ELR (cell line): ENCODE measurements around the gene DUSP7.

ENCODE experiments used
- DNase-seq: peaks from one replicate; pipeline ENCODE4 v3.0.0-alpha.2; 2015; ENCODE audit warnings: low read depth

DUSP7 gene

GRCh38 chr3:52026041-52026440 lies 30.3 kb downstream of the DUSP7 start:
- no peak for DNase-seq

GRCh38 chr3:52025453-52025852 lies 30.9 kb downstream of the DUSP7 start:
- DNase-seq = no peak

GRCh38 chr3:52024765-52025452 lies 31.5 kb downstream of the DUSP7 start:
- no peak for DNase-seq

GRCh38 chr3:52023860-52024764 lies 32.3 kb downstream of the DUSP7 start:
- DNase-seq = no peak

GRCh38 chr3:52023101-52023770 lies 33.1 kb downstream of the DUSP7 start:
- no peak for DNase-seq

- DNase-seq = peak; percentile 34
These were observed 33.9 kb downstream of the DUSP7 start for GRCh38 chr3:52022323-52023100.

- no peak for DNase-seq
These were observed 34.7 kb downstream of the DUSP7 start for GRCh38 chr3:52021489-52022268.

- no peak for DNase-seq
These were observed 35.6 kb downstream of the DUSP7 start for GRCh38 chr3:52020796-52021195.

- no peak for DNase-seq
These were observed 36.9 kb downstream of the DUSP7 start for GRCh38 chr3:52019352-52020080.

- no peak for DNase-seq
These were observed 37.9 kb downstream of the DUSP7 start for GRCh38 chr3:52018319-52019000.

- DNase-seq = no peak
These were observed 38.8 kb downstream of the DUSP7 start for GRCh38 chr3:52017586-52017985.

- DNase-seq = no peak
These were observed 40.7 kb downstream of the DUSP7 start for GRCh38 chr3:52015438-52016228.

GRCh38 chr3:52014613-52015012 lies 41.8 kb downstream of the DUSP7 start:
- DNase-seq = peak; percentile 48

GRCh38 chr3:52013802-52014598 lies 42.4 kb downstream of the DUSP7 start:
- DNase-seq = no peak

- no peak for DNase-seq
These were observed 43.7 kb downstream of the DUSP7 start for GRCh38 chr3:52012699-52013098.

- DNase-seq = no peak
These were observed 45.9 kb downstream of the DUSP7 start for GRCh38 chr3:52010431-52010830.

GRCh38 chr3:52007291-52007690 lies 49.1 kb downstream of the DUSP7 start:
- no peak for DNase-seq

GRCh38 chr3:52006820-52007133 lies 49.6 kb downstream of the DUSP7 start:
- DNase-seq = no peak
